Immature natural killer cell (primary cell): ENCODE measurements around the gene PIF1. TPM values are rescaled to one million over a fixed set of nuclear protein-coding genes. Genes with fewer than 3 reads are reported as not detected.

Experiments
- DNase-seq, 3 donors: peaks; one replicate each; pipeline ENCODE4 v3.0.0; 2022; ENCODE audit warnings: mixed read lengths in 1 of 3
- H3K27ac Mint-ChIP-seq, 6 donors: one replicate each; pipeline ENCODE4 v1.8.0; 2020; ENCODE audit warnings: mixed read lengths in 6 of 6, mild to moderate bottlenecking in 5 of 6, inconsistent platforms in 4 of 6, moderate library complexity in 3 of 6
- H3K27me3 Mint-ChIP-seq, 3 donors: one replicate each; pipeline ENCODE4 v1.8.0; 2020 to 2021; ENCODE audit warnings: low read depth in 3 of 3, mild to moderate bottlenecking in 3 of 3, mixed read lengths in 3 of 3, moderate library complexity in 3 of 3, inconsistent platforms in 1 of 3
- H3K36me3 Mint-ChIP-seq, 3 donors: one replicate each; pipeline ENCODE4 v1.8.0; 2020; ENCODE audit warnings: mixed read lengths in 3 of 3, inconsistent platforms in 2 of 3, mild to moderate bottlenecking in 2 of 3
- H3K4me1 Mint-ChIP-seq, 2 donors: one replicate each; pipeline ENCODE4 v1.8.0; 2020; ENCODE audit warnings: inconsistent platforms in 2 of 2, mild to moderate bottlenecking in 2 of 2, mixed read lengths in 2 of 2, moderate library complexity in 1 of 2
- H3K4me3 Mint-ChIP-seq, 5 donors: one replicate each; pipeline ENCODE4 v1.8.0; 2020; ENCODE audit warnings: mild to moderate bottlenecking in 5 of 5, mixed read lengths in 5 of 5, inconsistent platforms in 3 of 5, moderate library complexity in 3 of 5
- H3K9me3 Mint-ChIP-seq, 6 donors: one replicate each; pipeline ENCODE4 v1.8.0; 2020; ENCODE audit warnings: mild to moderate bottlenecking in 6 of 6, mixed read lengths in 6 of 6, inconsistent platforms in 4 of 6, moderate library complexity in 3 of 6
- polyA plus RNA-seq, 3 donors: library from polyadenylated mRNA; unstranded; fragments of 300-500 nt; fragmentation: Illumina TruSeq; gene quantifications; one replicate each; pipeline ENCODE4 v1.2.3, GENCODE V29; 2021

The PIF1 gene
- 1 to 10 TPM; 1.1 to 2.5 (median 2.1) TPM for polyA plus RNA-seq

DNA sequence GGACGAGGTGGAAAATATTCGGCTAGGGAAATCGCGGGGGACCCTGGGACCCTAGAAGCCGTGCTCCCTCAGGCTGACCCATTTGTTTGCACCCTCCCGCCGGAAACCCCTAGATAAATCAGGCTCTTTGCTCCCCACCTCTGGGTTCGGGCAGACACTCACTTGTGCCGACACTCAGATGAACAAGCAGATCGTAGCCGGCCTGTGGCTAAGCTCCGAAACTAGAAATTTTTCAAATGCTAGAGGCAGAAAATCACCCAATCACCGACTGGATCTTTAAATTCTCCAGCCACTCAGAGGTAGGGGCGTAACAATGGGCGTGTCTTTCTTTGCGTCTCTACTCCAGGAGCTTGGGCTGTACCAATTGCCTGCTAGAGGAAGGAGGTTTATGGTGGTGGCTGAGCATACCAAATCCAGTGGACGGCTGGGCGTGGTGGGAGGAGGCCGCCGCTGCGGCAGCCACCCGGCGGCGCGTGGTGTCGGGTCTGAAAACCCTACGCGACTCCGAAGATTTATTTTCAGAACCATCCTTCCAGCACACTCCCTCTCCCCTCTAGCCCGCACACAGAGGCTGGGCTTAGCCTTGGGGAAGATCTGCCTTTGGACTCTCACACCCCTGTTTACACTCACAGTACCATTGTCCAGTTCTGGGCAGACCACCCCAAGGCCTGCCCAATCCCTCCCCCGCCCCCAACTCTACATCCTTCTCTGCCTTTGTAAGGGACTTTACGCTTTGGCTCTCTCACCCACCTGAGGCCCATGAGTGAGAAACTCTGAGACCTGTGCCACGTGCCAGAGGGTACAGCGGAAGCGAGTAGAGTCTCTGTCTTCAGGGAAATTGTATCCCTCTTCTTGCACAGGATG lies at the start of gene PIF1:
Gene PIF1 (minus strand): TSS at position 217 of the 864 bp plus-strand sequence. CDS start 1,312 bp downstream, outside the sequence.
- Mint-ChIP-seq H3K27ac (peak within 1 kb of the TSS; percentile 54 to 83 (median 72)), H3K4me3 (peak within 1 kb of the TSS; percentile 85 to 92 (median 85)), H3K4me1 (peaks cover 30 to 37% of the 10 kb centered on the region in 2 donors), H3K9me3 (no peaks in the 10 kb centered on the region), H3K36me3 (no peaks in the 10 kb centered on the region), H3K27me3 (peaks cover 3 to 7% (median 5%) of the 10 kb centered on the region in 3 donors)
- DNase-seq: peak; percentile 91 to 93 (median 91)

DNA sequence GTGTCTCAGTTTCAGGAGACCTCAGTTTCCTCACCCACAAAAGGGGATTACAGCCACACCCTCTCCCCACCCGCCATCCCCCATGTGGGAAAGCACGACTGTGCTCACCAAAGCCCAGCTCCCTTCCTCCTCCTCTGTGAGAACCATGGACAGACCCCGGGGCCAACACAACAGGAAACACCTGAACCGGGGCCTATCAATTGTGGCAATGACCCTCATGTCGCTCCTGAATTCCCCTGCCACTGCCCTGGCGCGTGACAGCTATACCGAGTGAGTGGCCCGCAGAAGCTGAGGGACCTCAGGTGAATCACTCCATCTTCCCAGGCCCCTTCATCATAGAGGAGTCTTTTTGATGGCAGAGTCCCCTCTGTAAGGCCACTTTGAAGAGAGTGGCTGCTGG lies 44.9 kb upstream of the PIF1 start:
- H3K27ac Mint-ChIP-seq: peak overlapping the region in 5 of 6 donors; percentile 7 to 83 (median 56)
- H3K27me3 Mint-ChIP-seq: peaks cover 0 to 1% (median 0%) of the 10 kb centered on the region in 3 donors
- H3K36me3 Mint-ChIP-seq: peaks cover 0 to 6% (median 0%) of the 10 kb centered on the region in 3 donors
- H3K4me1 Mint-ChIP-seq: peaks cover 28 to 38% of the 10 kb centered on the region in 2 donors
- H3K9me3 Mint-ChIP-seq: peaks cover 0 to 2% (median 0%) of the 10 kb centered on the region in 6 donors
- no peak for DNase-seq
- no peak overlapping the region for H3K4me3 Mint-ChIP-seq

DNA sequence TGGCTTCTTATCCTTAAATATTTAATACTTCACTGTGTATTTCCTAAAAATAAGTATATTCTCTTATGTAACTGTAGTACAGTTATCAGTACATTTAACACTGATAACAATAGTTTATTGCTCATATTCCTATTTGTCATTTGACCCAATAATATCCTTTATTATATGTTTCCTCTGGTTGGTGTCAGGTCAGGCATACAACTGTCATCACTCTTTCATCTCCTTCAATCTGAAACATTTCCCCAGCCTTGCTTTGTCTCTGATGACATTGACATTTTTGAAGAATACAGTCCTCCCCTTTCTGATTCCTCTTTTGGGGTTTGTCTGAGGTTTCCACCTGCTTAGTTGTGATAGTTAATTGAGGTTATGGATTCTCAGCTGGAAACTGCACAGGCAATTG lies 44.1 kb upstream of the PIF1 start:
- DNase-seq: no peak
- Mint-ChIP-seq H3K4me1 (peaks cover 28 to 33% of the 10 kb centered on the region in 2 donors), H3K27me3 (peaks cover 0 to 1% (median 0%) of the 10 kb centered on the region in 3 donors), H3K4me3 (no peak overlapping the region), H3K36me3 (peaks cover 0 to 6% (median 0%) of the 10 kb centered on the region in 3 donors), H3K27ac (peak overlapping the region; percentile 5 to 83 (median 36)), H3K9me3 (peaks cover 0 to 2% (median 0%) of the 10 kb centered on the region in 6 donors)

DNA sequence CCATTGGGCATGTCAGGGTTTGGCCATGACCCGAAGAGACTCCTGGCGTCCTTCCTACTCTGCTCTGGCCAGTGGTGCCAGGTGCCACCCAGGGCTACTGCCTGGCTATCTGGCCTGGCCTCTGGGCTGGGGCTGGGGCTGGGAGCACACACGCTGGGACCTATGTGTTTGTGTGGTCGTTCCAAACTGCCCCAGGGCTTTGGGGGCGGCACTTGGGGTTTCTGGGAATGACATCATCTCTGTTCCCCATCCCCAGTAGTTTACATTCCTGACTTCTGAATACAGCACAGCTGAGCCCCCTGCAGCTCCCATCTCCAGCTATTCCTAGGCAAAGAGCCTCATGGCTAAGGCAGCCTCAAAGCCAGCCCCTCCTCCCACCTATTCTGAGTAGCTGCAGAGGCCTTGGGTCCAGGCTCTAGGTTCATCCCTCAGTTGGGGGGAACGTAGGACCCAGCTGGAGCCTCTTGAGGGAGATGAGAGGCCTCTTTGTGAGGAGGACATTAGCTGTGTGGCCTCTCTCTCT lies 40.6 kb upstream of the PIF1 start:
- peaks cover 0 to 13% (median 3%) of the 10 kb centered on the region in 3 donors for H3K36me3 Mint-ChIP-seq
- H3K27ac Mint-ChIP-seq: peak overlapping the region in 4 of 6 donors; percentile 20 to 71 (median 66)
- H3K4me3 Mint-ChIP-seq: no peak overlapping the region
- peaks cover 22 to 34% of the 10 kb centered on the region in 2 donors for H3K4me1 Mint-ChIP-seq
- H3K27me3 Mint-ChIP-seq: peaks cover 0 to 3% (median 2%) of the 10 kb centered on the region in 3 donors
- H3K9me3 Mint-ChIP-seq: peaks cover 0 to 2% (median 0%) of the 10 kb centered on the region in 6 donors
- no peak for DNase-seq

GRCh38 chr15:64865126-64865997 lies 39.9 kb upstream of the PIF1 start:
- H3K9me3 Mint-ChIP-seq: peaks cover 0 to 2% (median 0%) of the 10 kb centered on the region in 6 donors
- peaks cover 0 to 10% (median 3%) of the 10 kb centered on the region in 3 donors for H3K36me3 Mint-ChIP-seq
- peaks cover 18 to 31% of the 10 kb centered on the region in 2 donors for H3K4me1 Mint-ChIP-seq
- H3K27me3 Mint-ChIP-seq: peaks cover 0 to 3% (median 2%) of the 10 kb centered on the region in 3 donors
- H3K4me3 Mint-ChIP-seq: no peak overlapping the region
- DNase-seq: no peak
- H3K27ac Mint-ChIP-seq: peak overlapping the region in 2 of 6 donors; percentile 17 to 66

DNA sequence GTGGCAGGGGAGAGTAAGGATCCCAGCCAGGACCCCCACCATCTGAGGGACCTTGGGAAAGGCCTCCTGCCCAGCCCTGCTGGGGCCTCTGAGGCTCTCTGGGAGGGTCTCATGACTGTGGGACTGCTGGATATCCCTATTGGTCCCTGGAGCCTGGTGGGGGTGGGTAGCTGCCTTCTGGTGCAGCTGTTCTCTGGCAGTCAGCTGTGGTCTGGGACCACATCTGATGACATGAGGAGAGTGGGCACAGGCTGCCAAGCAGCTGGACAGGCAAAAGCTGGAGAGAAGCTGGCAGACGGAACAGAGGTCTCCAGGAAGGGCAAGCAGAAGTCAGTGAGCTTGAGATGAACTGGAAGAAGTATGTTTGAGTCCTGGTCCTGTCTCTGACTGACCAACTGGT lies 38.6 kb upstream of the PIF1 start:
- Mint-ChIP-seq H3K4me3 (no peak overlapping the region), H3K36me3 (peaks cover 0 to 17% (median 3%) of the 10 kb centered on the region in 3 donors), H3K4me1 (peaks cover 16 to 26% of the 10 kb centered on the region in 2 donors), H3K27ac (peak overlapping the region in 2 of 6 donors; percentile 46 to 49), H3K27me3 (peaks cover 0 to 3% (median 2%) of the 10 kb centered on the region in 3 donors), H3K9me3 (no peaks in the 10 kb centered on the region)
- DNase-seq: no peak

- H3K9me3 Mint-ChIP-seq: no peaks in the 10 kb centered on the region
- no peak for DNase-seq
- H3K27ac Mint-ChIP-seq: peak overlapping the region; percentile 20 to 86 (median 62)
- H3K36me3 Mint-ChIP-seq: peaks cover 0 to 21% (median 3%) of the 10 kb centered on the region in 3 donors
- H3K4me3 Mint-ChIP-seq: no peak overlapping the region
- H3K4me1 Mint-ChIP-seq: peaks cover 32 to 41% of the 10 kb centered on the region in 2 donors
- peaks cover 0 to 5% (median 4%) of the 10 kb centered on the region in 3 donors for H3K27me3 Mint-ChIP-seq
Measured at GRCh38 chr15:64862408-64862807, 37.0 kb upstream of the PIF1 start.

- Mint-ChIP-seq H3K27me3 (peaks cover 0 to 5% (median 4%) of the 10 kb centered on the region in 3 donors), H3K4me1 (peaks cover 35 to 45% of the 10 kb centered on the region in 2 donors), H3K9me3 (no peaks in the 10 kb centered on the region), H3K36me3 (peaks cover 0 to 21% (median 3%) of the 10 kb centered on the region in 3 donors), H3K27ac (peak overlapping the region; percentile 20 to 71 (median 60)), H3K4me3 (no peak overlapping the region)
- no peak for DNase-seq
Measured at GRCh38 chr15:64861960-64862359, 36.5 kb upstream of the PIF1 start.

DNA sequence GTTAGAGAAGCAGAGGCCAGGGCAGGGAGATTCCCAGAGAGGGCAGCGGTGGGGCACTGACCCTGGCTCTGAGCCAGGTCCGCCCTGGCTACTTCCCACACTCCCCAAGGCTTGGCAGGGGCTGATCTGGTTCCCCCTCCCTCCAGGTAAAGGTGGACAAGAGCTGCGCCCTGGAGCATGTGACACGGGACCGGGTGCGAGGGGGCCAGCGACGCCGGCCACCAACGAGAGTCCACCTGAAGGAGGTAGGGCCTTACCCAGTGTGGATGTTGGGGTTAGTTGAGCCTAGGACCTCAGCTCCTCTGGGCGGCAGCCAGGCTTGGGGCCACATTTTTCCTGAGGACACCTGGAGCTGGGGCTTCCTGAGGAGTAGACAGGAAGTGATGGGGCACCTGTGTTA lies 35.9 kb upstream of the PIF1 start:
- Mint-ChIP-seq H3K9me3 (no peaks in the 10 kb centered on the region), H3K27ac (peak overlapping the region in 2 of 6 donors; percentile 45 to 71), H3K36me3 (peaks cover 0 to 19% (median 3%) of the 10 kb centered on the region in 3 donors), H3K4me3 (no peak overlapping the region), H3K27me3 (peaks cover 0 to 5% (median 4%) of the 10 kb centered on the region in 3 donors), H3K4me1 (peaks cover 37 to 51% of the 10 kb centered on the region in 2 donors)
- DNase-seq: no peak

- Mint-ChIP-seq H3K27me3 (peaks cover 0 to 5% (median 3%) of the 10 kb centered on the region in 3 donors), H3K9me3 (no peaks in the 10 kb centered on the region), H3K27ac (peak overlapping the region; percentile 55 to 89 (median 82)), H3K4me3 (peak overlapping the region in 3 of 5 donors; percentile 45 to 50 (median 45)), H3K4me1 (peaks cover 58 to 68% of the 10 kb centered on the region in 2 donors), H3K36me3 (peaks cover 0 to 27% (median 3%) of the 10 kb centered on the region in 3 donors)
- DNase-seq: no peak
Measured at GRCh38 chr15:64859226-64859625, 33.8 kb upstream of the PIF1 start.

DNA sequence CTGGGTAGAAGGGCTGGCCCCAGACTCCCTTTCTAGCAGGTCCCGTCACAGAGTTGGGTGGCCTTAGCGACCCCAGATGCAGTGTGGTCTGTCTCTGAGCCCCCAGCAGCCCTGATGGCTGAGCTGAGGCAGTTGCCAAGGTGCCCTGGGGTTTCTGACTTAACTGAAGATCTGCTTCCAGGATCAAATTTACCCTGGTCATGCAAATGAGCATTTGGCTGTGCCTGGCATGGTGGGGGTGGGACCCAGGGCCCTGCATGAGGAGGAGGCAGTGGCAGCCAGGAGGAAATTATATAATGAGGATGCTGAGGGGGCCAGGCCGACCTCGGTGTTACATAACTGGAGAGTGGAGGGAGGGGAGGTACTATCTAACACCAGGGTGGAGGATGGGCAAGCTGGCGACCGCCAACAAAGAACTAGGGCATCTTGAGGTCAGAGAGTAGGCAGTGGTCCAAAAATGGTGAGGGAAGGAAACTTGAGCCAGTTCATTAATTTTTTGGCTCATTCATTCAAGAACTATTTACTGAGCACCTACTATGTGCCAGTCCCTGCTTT lies 32.7 kb upstream of the PIF1 start:
- Mint-ChIP-seq H3K4me3 (peak overlapping the region; percentile 62 to 75 (median 66)), H3K36me3 (peaks cover 0 to 27% (median 0%) of the 10 kb centered on the region in 3 donors), H3K9me3 (no peaks in the 10 kb centered on the region), H3K4me1 (peaks cover 66 to 72% of the 10 kb centered on the region in 2 donors), H3K27me3 (peaks cover 0 to 4% (median 3%) of the 10 kb centered on the region in 3 donors), H3K27ac (peak overlapping the region; percentile 80 to 91 (median 84))
- DNase-seq: peak; percentile 35 to 66 (median 45)

GRCh38 chr15:64857421-64857820 lies 32.0 kb upstream of the PIF1 start:
- no peak for DNase-seq
- H3K27ac Mint-ChIP-seq: peak overlapping the region; percentile 80 to 91 (median 84)
- H3K27me3 Mint-ChIP-seq: peaks cover 0 to 3% (median 2%) of the 10 kb centered on the region in 3 donors
- H3K9me3 Mint-ChIP-seq: no peaks in the 10 kb centered on the region
- peaks cover 67 to 71% of the 10 kb centered on the region in 2 donors for H3K4me1 Mint-ChIP-seq
- peak overlapping the region; percentile 62 to 75 (median 66) for H3K4me3 Mint-ChIP-seq
- peaks cover 0 to 26% (median 0%) of the 10 kb centered on the region in 3 donors for H3K36me3 Mint-ChIP-seq
